Mammary epithelial cell (primary cell): ENCODE results near the gene GFOD2.

Experiments
- CTCF ChIP-seq, 2 donors: IDR thresholded peaks in 1 of 2; conservative IDR thresholded peaks in 1 of 2; 2 replicates each; pipeline ENCODE4 v1.5.1; 2011 to 2012; ENCODE audit warnings: inconsistent platforms in 2 of 2, low read length in 2 of 2, mild to moderate bottlenecking in 2 of 2, control low read depth in 1 of 2, low read depth in 1 of 2; ENCODE audit not compliant: insufficient read depth in 1 of 2; ENCODE audit errors: extremely low read depth in 1 of 2
- EZH2 ChIP-seq: IDR thresholded peaks from 2 replicates; pipeline ENCODE4 v1.6.1; 2012; ENCODE audit warnings: low read length, inconsistent platforms, borderline replicate concordance

GRCh38 chr16:67672739-67673662 is 46.1 kb downstream of the GFOD2 start:
- TF ChIP-seq CTCF (conservative IDR thresholded peaks at IDR 0.05 in 1 of 2, IDR thresholded peaks at IDR 0.05 in 1 of 2; ENCODE audit: extremely low read depth in 1 of 2, insufficient read depth in 1 of 2, low read depth in 1 of 2, low read length in 2 of 2): peak; percentile 79 to 83
- no peak for TF ChIP-seq EZH2
